Measurements from ENCODE around the gene FAM20A.

Gene FAM20A

GRCh38 chr17:68564415-68565111 lies 36.6 kb downstream of the FAM20A start:
- Histone ChIP-seq H3K4me2 (ENCODE audit: low read length) (no peak overlapping the region), H3K36me3 (ENCODE audit: control insufficient read depth, insufficient read depth, low read length) (peaks cover 1% of the 10 kb centered on the region), H3K4me1 (ENCODE audit: control insufficient read depth, low read depth, low read length) (no peaks in the 10 kb centered on the region), H3K27me3 (ENCODE audit: insufficient read depth, low read length, poor library complexity) (no peaks in the 10 kb centered on the region), H3K4me3 (ENCODE audit: low read length) (no peak overlapping the region), H3K9ac (ENCODE audit: low read length) (no peak overlapping the region), H4K8ac (ENCODE audit: low read depth, low read length) (no peak overlapping the region), H2BK15ac (replicated peaks; ENCODE audit: low read depth) (no peak overlapping the region), H3K56ac (ENCODE audit: low read length) (no peak overlapping the region), H2BK5ac (ENCODE audit: low read length) (no peak overlapping the region), H4K5ac (ENCODE audit: low read length) (no peak overlapping the region), H3K79me1 (ENCODE audit: low read length) (no peaks in the 10 kb centered on the region), H3K23ac (ENCODE audit: low read length) (no peak overlapping the region), H3K4ac (ENCODE audit: low read depth, low read length) (no peak overlapping the region), H2AK5ac (ENCODE audit: low read length) (no peak overlapping the region), H3K18ac (ENCODE audit: low read length) (no peak overlapping the region), H3K79me2 (ENCODE audit: control insufficient read depth, insufficient read depth, low read length) (no peaks in the 10 kb centered on the region), H2BK120ac (ENCODE audit: low read depth, low read length) (no peak overlapping the region), H3K27ac (ENCODE audit: low read depth, low read length) (peak overlapping the region; percentile 34)
- DNase-seq, result no peak
- WGBS (ENCODE audit: extremely low coverage, insufficient coverage, low lambda C conversion rate), result no CpG with 5 or more reads among the region's 8 CpGs

- no peak overlapping the region for H3K18ac ChIP-seq (ENCODE audit: low read length)
- WGBS (ENCODE audit: extremely low coverage, insufficient coverage, low lambda C conversion rate), result no CpG with 5 or more reads among the region's 4 CpGs
- no peaks in the 10 kb centered on the region for H3K79me2 ChIP-seq (ENCODE audit: control insufficient read depth, insufficient read depth, low read length)
- no peak overlapping the region for H2BK120ac ChIP-seq (ENCODE audit: low read depth, low read length)
- peaks cover 1% of the 10 kb centered on the region for H3K36me3 ChIP-seq (ENCODE audit: control insufficient read depth, insufficient read depth, low read length)
- H3K4ac ChIP-seq (ENCODE audit: low read depth, low read length), result no peak overlapping the region
- no peak overlapping the region for H4K5ac ChIP-seq (ENCODE audit: low read length)
- no peak overlapping the region for H3K56ac ChIP-seq (ENCODE audit: low read length)
- no peaks in the 10 kb centered on the region for H3K79me1 ChIP-seq (ENCODE audit: low read length)
- no peak overlapping the region for H3K27ac ChIP-seq (ENCODE audit: low read depth, low read length)
- H4K8ac ChIP-seq (ENCODE audit: low read depth, low read length), result no peak overlapping the region
- H3K9ac ChIP-seq (ENCODE audit: low read length), result no peak overlapping the region
- H2AK5ac ChIP-seq (ENCODE audit: low read length), result no peak overlapping the region
- DNase-seq, result no peak
- no peak overlapping the region for H2BK15ac ChIP-seq (replicated peaks; ENCODE audit: low read depth)
- H3K27me3 ChIP-seq (ENCODE audit: insufficient read depth, low read length, poor library complexity), result no peaks in the 10 kb centered on the region
- H3K4me1 ChIP-seq (ENCODE audit: control insufficient read depth, low read depth, low read length), result no peaks in the 10 kb centered on the region
- no peak overlapping the region for H3K4me3 ChIP-seq (ENCODE audit: low read length)
- H3K4me2 ChIP-seq (ENCODE audit: low read length), result no peak overlapping the region
- H2BK5ac ChIP-seq (ENCODE audit: low read length), result no peak overlapping the region
- H3K23ac ChIP-seq (ENCODE audit: low read length), result no peak overlapping the region
Measured at GRCh38 chr17:68562736-68563135, 38.4 kb downstream of the FAM20A start.

GRCh38 chr17:68560966-68561720 lies 40.0 kb downstream of the FAM20A start:
- Histone ChIP-seq H3K79me2 (ENCODE audit: control insufficient read depth, insufficient read depth, low read length) (no peaks in the 10 kb centered on the region), H3K4me3 (ENCODE audit: low read length) (no peak overlapping the region), H3K18ac (ENCODE audit: low read length) (no peak overlapping the region), H3K36me3 (ENCODE audit: control insufficient read depth, insufficient read depth, low read length) (peaks cover 1% of the 10 kb centered on the region), H3K27me3 (ENCODE audit: insufficient read depth, low read length, poor library complexity) (no peaks in the 10 kb centered on the region), H3K23ac (ENCODE audit: low read length) (no peak overlapping the region), H3K27ac (ENCODE audit: low read depth, low read length) (no peak overlapping the region), H2AK5ac (ENCODE audit: low read length) (no peak overlapping the region), H4K8ac (ENCODE audit: low read depth, low read length) (no peak overlapping the region), H3K4me1 (ENCODE audit: control insufficient read depth, low read depth, low read length) (no peaks in the 10 kb centered on the region), H2BK5ac (ENCODE audit: low read length) (no peak overlapping the region), H2BK15ac (replicated peaks; ENCODE audit: low read depth) (no peak overlapping the region), H3K4ac (ENCODE audit: low read depth, low read length) (no peak overlapping the region), H3K4me2 (ENCODE audit: low read length) (no peak overlapping the region), H3K79me1 (ENCODE audit: low read length) (no peaks in the 10 kb centered on the region), H3K9ac (ENCODE audit: low read length) (no peak overlapping the region), H4K5ac (ENCODE audit: low read length) (no peak overlapping the region), H2BK120ac (ENCODE audit: low read depth, low read length) (no peak overlapping the region), H3K56ac (ENCODE audit: low read length) (no peak overlapping the region)
- WGBS (ENCODE audit: extremely low coverage, insufficient coverage, low lambda C conversion rate), result no CpG with 5 or more reads among the region's 3 CpGs
- no peak for DNase-seq

- H3K9ac ChIP-seq (ENCODE audit: low read length), result no peak overlapping the region
- no peak overlapping the region for H3K23ac ChIP-seq (ENCODE audit: low read length)
- H4K5ac ChIP-seq (ENCODE audit: low read length), result no peak overlapping the region
- H3K4me3 ChIP-seq (ENCODE audit: low read length), result no peak overlapping the region
- H4K8ac ChIP-seq (ENCODE audit: low read depth, low read length), result no peak overlapping the region
- H2BK15ac ChIP-seq (replicated peaks; ENCODE audit: low read depth), result no peak overlapping the region
- no CpG with 5 or more reads among the region's 1 CpG for WGBS (ENCODE audit: extremely low coverage, insufficient coverage, low lambda C conversion rate)
- no peak overlapping the region for H2BK5ac ChIP-seq (ENCODE audit: low read length)
- H2BK120ac ChIP-seq (ENCODE audit: low read depth, low read length), result no peak overlapping the region
- H2AK5ac ChIP-seq (ENCODE audit: low read length), result no peak overlapping the region
- no peaks in the 10 kb centered on the region for H3K79me1 ChIP-seq (ENCODE audit: low read length)
- DNase-seq, result no peak
- H3K4me2 ChIP-seq (ENCODE audit: low read length), result no peak overlapping the region
- no peak overlapping the region for H3K56ac ChIP-seq (ENCODE audit: low read length)
- no peak overlapping the region for H3K4ac ChIP-seq (ENCODE audit: low read depth, low read length)
- H3K18ac ChIP-seq (ENCODE audit: low read length), result no peak overlapping the region
- no peak overlapping the region for H3K27ac ChIP-seq (ENCODE audit: low read depth, low read length)
- no peaks in the 10 kb centered on the region for H3K79me2 ChIP-seq (ENCODE audit: control insufficient read depth, insufficient read depth, low read length)
- no peaks in the 10 kb centered on the region for H3K4me1 ChIP-seq (ENCODE audit: control insufficient read depth, low read depth, low read length)
- peaks cover under 1% of the 10 kb centered on the region for H3K36me3 ChIP-seq (ENCODE audit: control insufficient read depth, insufficient read depth, low read length)
- H3K27me3 ChIP-seq (ENCODE audit: insufficient read depth, low read length, poor library complexity), result no peaks in the 10 kb centered on the region
Measured at GRCh38 chr17:68559316-68559715, 41.9 kb downstream of the FAM20A start.

GRCh38 chr17:68556551-68556950 lies 44.6 kb downstream of the FAM20A start:
- H4K8ac ChIP-seq (ENCODE audit: low read depth, low read length), result no peak overlapping the region
- H2BK5ac ChIP-seq (ENCODE audit: low read length), result no peak overlapping the region
- no peaks in the 10 kb centered on the region for H3K4me1 ChIP-seq (ENCODE audit: control insufficient read depth, low read depth, low read length)
- no peak overlapping the region for H2BK15ac ChIP-seq (replicated peaks; ENCODE audit: low read depth)
- H2BK120ac ChIP-seq (ENCODE audit: low read depth, low read length), result no peak overlapping the region
- H3K27me3 ChIP-seq (ENCODE audit: insufficient read depth, low read length, poor library complexity), result no peaks in the 10 kb centered on the region
- H3K23ac ChIP-seq (ENCODE audit: low read length), result no peak overlapping the region
- H3K4me2 ChIP-seq (ENCODE audit: low read length), result no peak overlapping the region
- no peak overlapping the region for H2AK5ac ChIP-seq (ENCODE audit: low read length)
- no peak overlapping the region for H3K56ac ChIP-seq (ENCODE audit: low read length)
- H3K79me1 ChIP-seq (ENCODE audit: low read length), result no peaks in the 10 kb centered on the region
- peaks cover 4% of the 10 kb centered on the region for H3K36me3 ChIP-seq (ENCODE audit: control insufficient read depth, insufficient read depth, low read length)
- H3K27ac ChIP-seq (ENCODE audit: low read depth, low read length), result no peak overlapping the region
- no peak overlapping the region for H3K4ac ChIP-seq (ENCODE audit: low read depth, low read length)
- no peak overlapping the region for H3K4me3 ChIP-seq (ENCODE audit: low read length)
- DNase-seq, result no peak
- no peaks in the 10 kb centered on the region for H3K79me2 ChIP-seq (ENCODE audit: control insufficient read depth, insufficient read depth, low read length)
- no peak overlapping the region for H3K18ac ChIP-seq (ENCODE audit: low read length)
- H3K9ac ChIP-seq (ENCODE audit: low read length), result no peak overlapping the region
- WGBS (ENCODE audit: extremely low coverage, insufficient coverage, low lambda C conversion rate), result no CpG with 5 or more reads among the region's 4 CpGs
- no peak overlapping the region for H4K5ac ChIP-seq (ENCODE audit: low read length)
